GM12891 (cell line): Measurements from ENCODE around the gene STEAP2.
A peak's percentile ranks its signal among the peaks of the same experiment; 100 is the strongest.
"Not testable (repeated sequence)": the region's sequence is repeated elsewhere in the genome, so short reads cannot be mapped to it uniquely, and the experiment has no call there.

Experiments
- DNase-seq: peaks from one replicate; pipeline ENCODE4 v3.0.0; 2011; ENCODE audit warnings: low spot score; ENCODE audit not compliant: insufficient read length
- FAIRE-seq: peaks from 2 replicates; lab custom pipeline; 2011; peaks lifted over from hg19 to GRCh38; lab: Jason Lieb, UNC
- PAX5 ChIP-seq: IDR thresholded peaks from 2 replicates; pipeline ENCODE4 v1.6.1; 2011; ENCODE audit warnings: low read length, moderate library complexity, mild to moderate bottlenecking; ENCODE audit not compliant: insufficient read depth, severe bottlenecking
- POLR2A ChIP-seq: IDR thresholded peaks from 2 replicates; pipeline ENCODE4 v1.6.1; 2011; ENCODE audit warnings: low read depth, low read length, control low read depth
- POLR2AphosphoS5 ChIP-seq: IDR thresholded peaks from 2 replicates; pipeline ENCODE4 v1.6.1; 2011; ENCODE audit warnings: low read depth, low read length, control low read depth
- POU2F2 ChIP-seq: IDR thresholded peaks from 2 replicates; pipeline ENCODE4 v1.6.1; 2011; ENCODE audit warnings: low read depth, mild to moderate bottlenecking, control low read depth, low read length, moderate library complexity
- SPI1 ChIP-seq: IDR thresholded peaks from 2 replicates; pipeline ENCODE4 v1.6.1; 2011; ENCODE audit warnings: low read depth, low read length, control low read depth
- TAF1 ChIP-seq: IDR thresholded peaks from 2 replicates; pipeline ENCODE4 v1.6.1; 2011; ENCODE audit warnings: low read depth, low read length, control low read depth

STEAP2 gene

GRCh38 chr7:90244565-90244908 lies 33.0 kb downstream of the STEAP2 start:
- FAIRE-seq (no peak), DNase-seq (no peak)
- TF ChIP-seq SPI1: no peak
- no peak for TF ChIP-seq POU2F2
- TF ChIP-seq PAX5: no peak

- TF ChIP-seq POLR2A (0 out of 2 replicates have a peak, but pooled peaks have one; percentile 39), POLR2AphosphoS5 (no peak), POU2F2 (peak; percentile 65; the same call in 1 of the 2 replicates)
- FAIRE-seq (peak; percentile 89), DNase-seq (peak; percentile 60)
Observed at GRCh38 chr7:90244909-90245851, 33.6 kb downstream of the STEAP2 start, which contains the start of gene CFAP69. Gene CFAP69 (plus strand): TSS chr7:90245174. CDS start chr7:90245425, 251 bp downstream.

- FAIRE-seq: no peak
- TF ChIP-seq SPI1 (no peak), POLR2A (no peak), TAF1 (no peak), PAX5 (no peak), POLR2AphosphoS5 (no peak), POU2F2 (no peak)
- no peak for DNase-seq
Observed at GRCh38 chr7:90246171-90246570, 34.6 kb downstream of the STEAP2 start.

- DNase-seq (no peak), FAIRE-seq (no peak)
- no peak for TF ChIP-seq PAX5
- TF ChIP-seq POLR2A: no peak
- TF ChIP-seq SPI1: no peak
- TF ChIP-seq POU2F2: no peak
- no peak for TF ChIP-seq POLR2AphosphoS5
- TF ChIP-seq TAF1: no peak
Observed at GRCh38 chr7:90248706-90249105, 37.2 kb downstream of the STEAP2 start.

GRCh38 chr7:90250601-90251303 lies 39.2 kb downstream of the STEAP2 start:
- TF ChIP-seq POLR2AphosphoS5 (no peak), TAF1 (no peak), SPI1 (no peak), POLR2A (no peak), PAX5 (no peak), POU2F2 (no peak)
- FAIRE-seq (no peak), DNase-seq (no peak)

- no peak for DNase-seq
- FAIRE-seq: no peak
- TF ChIP-seq POU2F2 (no peak), POLR2AphosphoS5 (no peak), SPI1 (no peak), PAX5 (no peak), POLR2A (no peak), TAF1 (no peak)
Observed at GRCh38 chr7:90251304-90251635, 39.7 kb downstream of the STEAP2 start.

GRCh38 chr7:90256011-90256410 lies 44.5 kb downstream of the STEAP2 start:
- not testable (repeated sequence) for FAIRE-seq, DNase-seq

- DNase-seq (no peak), FAIRE-seq (no peak)
- no peak for TF ChIP-seq POU2F2
- no peak for TF ChIP-seq PAX5
- TF ChIP-seq SPI1: no peak
- no peak for TF ChIP-seq POLR2AphosphoS5
- TF ChIP-seq TAF1: no peak
- no peak for TF ChIP-seq POLR2A
Observed at GRCh38 chr7:90256778-90257177, 45.2 kb downstream of the STEAP2 start.

- no peak for DNase-seq
- no peak for FAIRE-seq
- TF ChIP-seq PAX5: no peak
- no peak for TF ChIP-seq TAF1
- TF ChIP-seq POLR2A: no peak
- TF ChIP-seq SPI1: no peak
- no peak for TF ChIP-seq POU2F2
- no peak for TF ChIP-seq POLR2AphosphoS5
Observed at GRCh38 chr7:90261441-90261840, 49.9 kb downstream of the STEAP2 start.

GRCh38 chr7:90262438-90262837 lies 50.9 kb downstream of the STEAP2 start:
- FAIRE-seq (no peak), DNase-seq (no peak)
- no peak for TF ChIP-seq TAF1
- no peak for TF ChIP-seq POLR2AphosphoS5
- no peak for TF ChIP-seq POU2F2
- TF ChIP-seq SPI1: no peak
- TF ChIP-seq PAX5: no peak
- no peak for TF ChIP-seq POLR2A
